ENCODE data around the gene PIK3C2G. TPM values are rescaled to one million over a fixed set of nuclear protein-coding genes. Genes with fewer than 3 reads are reported as not detected.

The PIK3C2G gene
- total RNA-seq, 1 experiment from 2014 or later: not detected

DNA sequence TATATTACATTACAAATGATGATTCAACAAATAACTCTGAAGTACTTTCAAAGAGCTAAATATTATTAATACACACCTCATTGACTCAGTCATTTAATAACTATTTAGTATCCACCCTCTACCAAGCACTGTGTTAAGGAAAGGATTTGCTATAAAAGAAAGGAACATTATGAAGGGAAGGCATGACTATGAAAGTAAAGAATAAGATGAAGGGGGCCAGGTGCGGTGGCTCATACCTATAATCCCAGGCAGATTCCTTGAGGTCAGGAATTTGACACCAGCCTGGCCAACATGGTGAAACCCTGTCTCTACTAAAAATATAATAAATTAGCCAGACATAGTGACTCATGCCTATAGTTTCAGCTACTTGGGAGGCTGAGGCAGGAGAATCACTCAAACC is 368.6 kb downstream of the PIK3C2G start:
- CTCF ChIA-PET: no interaction called here
- no peaks in the 10 kb centered on the region for H3K9me3 ChIP-seq (ENCODE audit: low read depth, low read length, poor library complexity, severe bottlenecking)
- no peak for TF ChIP-seq EZH2 (IDR thresholded peaks at IDR 0.05; ENCODE audit: borderline replicate concordance, low read depth, low read length, poor library complexity, severe bottlenecking)
- TF ChIP-seq, protein P1, sequence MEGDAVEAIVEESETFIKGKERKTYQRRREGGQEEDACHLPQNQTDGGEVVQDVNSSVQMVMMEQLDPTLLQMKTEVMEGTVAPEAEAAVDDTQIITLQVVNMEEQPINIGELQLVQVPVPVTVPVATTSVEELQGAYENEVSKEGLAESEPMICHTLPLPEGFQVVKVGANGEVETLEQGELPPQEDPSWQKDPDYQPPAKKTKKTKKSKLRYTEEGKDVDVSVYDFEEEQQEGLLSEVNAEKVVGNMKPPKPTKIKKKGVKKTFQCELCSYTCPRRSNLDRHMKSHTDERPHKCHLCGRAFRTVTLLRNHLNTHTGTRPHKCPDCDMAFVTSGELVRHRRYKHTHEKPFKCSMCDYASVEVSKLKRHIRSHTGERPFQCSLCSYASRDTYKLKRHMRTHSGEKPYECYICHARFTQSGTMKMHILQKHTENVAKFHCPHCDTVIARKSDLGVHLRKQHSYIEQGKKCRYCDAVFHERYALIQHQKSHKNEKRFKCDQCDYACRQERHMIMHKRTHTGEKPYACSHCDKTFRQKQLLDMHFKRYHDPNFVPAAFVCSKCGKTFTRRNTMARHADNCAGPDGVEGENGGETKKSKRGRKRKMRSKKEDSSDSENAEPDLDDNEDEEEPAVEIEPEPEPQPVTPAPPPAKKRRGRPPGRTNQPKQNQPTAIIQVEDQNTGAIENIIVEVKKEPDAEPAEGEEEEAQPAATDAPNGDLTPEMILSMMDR (conservative IDR thresholded peaks at IDR 0.05; ENCODE audit: low read depth, low read length): no peak
- BruUV-seq (replicated peaks): no TSS peak
- no peaks in the 10 kb centered on the region for H3K27me3 ChIP-seq (replicated peaks; ENCODE audit: insufficient read depth, low read depth, low read length, poor library complexity)
- no peak for DNase-seq (ENCODE audit: low spot score)
- intact Hi-C loops (cut with micrococcal nuclease; ENCODE audit: unreplicated experiment): no loop called here
- POLR2A ChIA-PET (ENCODE audit: low non-redundant PET): no interaction called here
- no peaks in the 10 kb centered on the region for H3K4me1 ChIP-seq (ENCODE audit: insufficient read depth, low read length, poor library complexity, severe bottlenecking)
- no peak overlapping the region for H3K4me3 ChIP-seq (ENCODE audit: low read depth, low read length, poor library complexity, severe bottlenecking)
- H3K36me3 ChIP-seq (ENCODE audit: insufficient read depth, low read length, poor library complexity, severe bottlenecking): no peaks in the 10 kb centered on the region
- no peak overlapping the region for H3K27ac ChIP-seq (ENCODE audit: low read depth, low read length, poor library complexity, severe bottlenecking)

DNA sequence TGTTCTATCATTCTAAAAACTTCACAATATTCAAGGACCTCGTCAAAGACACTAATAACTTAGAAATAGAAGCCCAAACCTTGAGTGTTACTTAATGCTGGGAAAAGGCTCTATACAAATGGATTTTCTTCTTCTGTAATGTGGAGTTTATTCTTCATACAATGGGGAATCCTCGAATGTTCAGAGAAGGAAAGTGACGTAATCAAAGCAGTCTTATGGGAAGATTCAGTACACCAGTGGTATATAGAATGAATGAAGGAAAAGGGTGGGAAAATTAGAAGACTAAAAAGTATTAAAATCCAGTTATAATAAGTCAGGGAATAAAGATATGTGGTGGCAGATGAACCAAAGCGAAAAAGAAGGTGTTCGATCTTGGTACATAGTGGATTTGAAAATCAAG is 370.0 kb downstream of the PIK3C2G start:
- no peaks in the 10 kb centered on the region for H3K4me1 ChIP-seq (ENCODE audit: insufficient read depth, low read length, poor library complexity, severe bottlenecking)
- intact Hi-C loops (cut with micrococcal nuclease; ENCODE audit: unreplicated experiment): no loop called here
- H3K4me3 ChIP-seq (ENCODE audit: low read depth, low read length, poor library complexity, severe bottlenecking): no peak overlapping the region
- H3K9me3 ChIP-seq (ENCODE audit: low read depth, low read length, poor library complexity, severe bottlenecking): no peaks in the 10 kb centered on the region
- no peak for TF ChIP-seq EZH2 (IDR thresholded peaks at IDR 0.05; ENCODE audit: borderline replicate concordance, low read depth, low read length, poor library complexity, severe bottlenecking)
- TF ChIP-seq, protein P1 (conservative IDR thresholded peaks at IDR 0.05; ENCODE audit: low read depth, low read length): no peak
- H3K36me3 ChIP-seq (ENCODE audit: insufficient read depth, low read length, poor library complexity, severe bottlenecking): no peaks in the 10 kb centered on the region
- DNase-seq (ENCODE audit: low spot score): no peak
- POLR2A ChIA-PET (ENCODE audit: low non-redundant PET): no interaction called here
- H3K27me3 ChIP-seq (replicated peaks; ENCODE audit: insufficient read depth, low read depth, low read length, poor library complexity): no peaks in the 10 kb centered on the region
- BruUV-seq (replicated peaks): no TSS peak
- CTCF ChIA-PET: no interaction called here
- H3K27ac ChIP-seq (ENCODE audit: low read depth, low read length, poor library complexity, severe bottlenecking): no peak overlapping the region

DNA sequence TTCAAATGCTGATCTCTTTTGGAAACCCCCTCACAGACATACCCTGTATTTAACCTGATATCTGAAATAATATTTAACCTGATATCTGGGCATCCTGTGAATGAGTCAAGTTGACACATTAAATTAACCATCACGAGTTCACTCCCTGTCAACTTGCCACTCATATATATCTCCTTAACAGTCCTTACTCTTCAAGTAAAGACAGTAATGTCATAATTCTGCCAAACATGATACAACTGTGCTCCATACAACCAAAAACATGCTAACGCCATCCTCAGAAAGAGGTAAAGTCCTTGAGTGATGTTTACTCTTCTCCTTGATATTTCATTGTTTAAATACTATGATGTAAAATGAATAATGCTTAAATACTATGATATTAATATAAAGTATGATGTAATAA is 371.5 kb downstream of the PIK3C2G start:
- TF ChIP-seq, protein P1 (conservative IDR thresholded peaks at IDR 0.05; ENCODE audit: low read depth, low read length): no peak
- no peak for TF ChIP-seq EZH2 (IDR thresholded peaks at IDR 0.05; ENCODE audit: borderline replicate concordance, low read depth, low read length, poor library complexity, severe bottlenecking)

More for the DNA sequence above, 371.5 kb downstream of the PIK3C2G start:
- Histone ChIP-seq H3K27ac (ENCODE audit: low read depth, low read length, poor library complexity, severe bottlenecking) (no peak overlapping the region), H3K36me3 (ENCODE audit: insufficient read depth, low read length, poor library complexity, severe bottlenecking) (no peaks in the 10 kb centered on the region), H3K9me3 (ENCODE audit: low read depth, low read length, poor library complexity, severe bottlenecking) (no peaks in the 10 kb centered on the region), H3K4me3 (ENCODE audit: low read depth, low read length, poor library complexity, severe bottlenecking) (no peak overlapping the region), H3K4me1 (ENCODE audit: insufficient read depth, low read length, poor library complexity, severe bottlenecking) (no peaks in the 10 kb centered on the region), H3K27me3 (replicated peaks; ENCODE audit: insufficient read depth, low read depth, low read length, poor library complexity) (no peaks in the 10 kb centered on the region)
- DNase-seq (ENCODE audit: low spot score): no peak
- BruUV-seq (replicated peaks): no TSS peak
- intact Hi-C loops (cut with micrococcal nuclease; ENCODE audit: unreplicated experiment): no loop called here
- ChIA-PET CTCF (no interaction called here), POLR2A (ENCODE audit: low non-redundant PET) (no interaction called here)

Measured in A673 (cell line).